Keratinocyte (primary cell): ENCODE measurements around the gene SLC22A3.

Experiments
- EZH2 ChIP-seq: IDR thresholded peaks from one replicate; pipeline ENCODE4 v1.6.1; 2012; ENCODE audit warnings: inconsistent platforms, mild to moderate bottlenecking, low read length, moderate library complexity
- TF ChIP-seq, protein P1 (sequence below), 3 experiments: IDR thresholded peaks in 1 of 3; conservative IDR thresholded peaks in 1 of 3; optimal IDR thresholded peaks in 1 of 3; 2 replicates in 2 of 3; 3 replicates in 1 of 3; pipeline versions ENCODE3 to v1.5.1; 2011; ENCODE audit warnings: low read length in 3 of 3, mild to moderate bottlenecking in 3 of 3, moderate library complexity in 2 of 3, control low read depth in 1 of 3, inconsistent platforms in 1 of 3; ENCODE audit not compliant: insufficient read depth in 2 of 3; ENCODE audit errors: extremely low read depth in 1 of 3

DNA sequence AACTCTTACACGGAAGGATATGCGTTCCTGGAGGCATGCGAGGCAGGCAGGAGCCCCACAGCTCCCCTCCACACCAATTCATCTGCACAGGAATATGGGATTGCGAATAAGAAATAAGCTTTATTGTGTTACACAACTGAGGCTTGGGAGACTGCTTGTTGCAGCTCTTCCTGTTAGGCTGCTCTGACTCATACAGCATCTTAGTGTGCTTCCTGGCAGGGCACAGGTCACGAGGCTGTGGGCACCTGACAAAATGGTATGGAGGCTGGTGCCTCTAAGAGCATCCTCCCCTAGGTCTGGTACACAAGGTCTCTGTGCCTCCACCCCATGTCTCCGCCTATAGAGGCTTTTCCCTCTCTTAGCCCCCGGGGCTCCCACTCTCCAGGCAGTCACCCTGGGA is 6.8 kb downstream of the SLC22A3 start:
- TF ChIP-seq, protein P1, sequence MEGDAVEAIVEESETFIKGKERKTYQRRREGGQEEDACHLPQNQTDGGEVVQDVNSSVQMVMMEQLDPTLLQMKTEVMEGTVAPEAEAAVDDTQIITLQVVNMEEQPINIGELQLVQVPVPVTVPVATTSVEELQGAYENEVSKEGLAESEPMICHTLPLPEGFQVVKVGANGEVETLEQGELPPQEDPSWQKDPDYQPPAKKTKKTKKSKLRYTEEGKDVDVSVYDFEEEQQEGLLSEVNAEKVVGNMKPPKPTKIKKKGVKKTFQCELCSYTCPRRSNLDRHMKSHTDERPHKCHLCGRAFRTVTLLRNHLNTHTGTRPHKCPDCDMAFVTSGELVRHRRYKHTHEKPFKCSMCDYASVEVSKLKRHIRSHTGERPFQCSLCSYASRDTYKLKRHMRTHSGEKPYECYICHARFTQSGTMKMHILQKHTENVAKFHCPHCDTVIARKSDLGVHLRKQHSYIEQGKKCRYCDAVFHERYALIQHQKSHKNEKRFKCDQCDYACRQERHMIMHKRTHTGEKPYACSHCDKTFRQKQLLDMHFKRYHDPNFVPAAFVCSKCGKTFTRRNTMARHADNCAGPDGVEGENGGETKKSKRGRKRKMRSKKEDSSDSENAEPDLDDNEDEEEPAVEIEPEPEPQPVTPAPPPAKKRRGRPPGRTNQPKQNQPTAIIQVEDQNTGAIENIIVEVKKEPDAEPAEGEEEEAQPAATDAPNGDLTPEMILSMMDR (optimal IDR thresholded peaks at IDR 0.05 in 1 of 3, IDR thresholded peaks at IDR 0.05 in 1 of 3, conservative IDR thresholded peaks at IDR 0.05 in 1 of 3; ENCODE audit: extremely low read depth in 1 of 3, insufficient read depth in 2 of 3, low read length in 3 of 3): no peak
- TF ChIP-seq EZH2: no peak
